A673 (cell line): ENCODE measurements around the gene NPS.

Source experiments
- EZH2 ChIP-seq: fragments of 200-600 bp; sonication (generic); IDR thresholded peaks from 2 replicates; pipeline ENCODE4 v1.6.1; 2017; ENCODE audit warnings: borderline replicate concordance, low read depth, mild to moderate bottlenecking, mixed read lengths, antibody characterized with exemption, low read length; ENCODE audit not compliant: poor library complexity, severe bottlenecking
- TF ChIP-seq, protein P1 (sequence below): fragments of 300-800, 200-600 bp; sonication (generic); conservative IDR thresholded peaks from 2 replicates; pipeline ENCODE4 v1.5.1; 2017; ENCODE audit warnings: low read depth, mild to moderate bottlenecking, antibody characterized with exemption, low read length, moderate library complexity, mixed read lengths

DNA sequence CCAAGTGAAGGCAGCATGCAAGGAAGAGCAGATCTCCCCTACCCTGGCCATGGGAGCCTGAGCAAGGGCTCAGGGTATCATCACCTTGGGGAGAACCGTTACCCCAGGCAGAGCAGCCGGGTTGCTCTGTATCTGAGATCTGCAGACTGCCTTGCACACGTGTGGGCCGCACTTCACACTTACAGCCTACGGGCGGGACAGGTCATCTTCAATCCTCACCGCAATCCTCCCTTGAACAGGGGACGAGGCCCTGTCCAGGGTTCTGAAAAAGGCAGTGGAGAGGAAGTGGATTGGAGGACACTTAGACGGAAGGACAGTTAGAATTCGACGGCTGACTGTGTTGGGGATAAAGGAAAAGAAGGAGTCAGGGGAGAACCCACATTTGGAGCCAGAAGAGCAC is 51.4 kb downstream of the NPS start:
- no peak for TF ChIP-seq EZH2
- TF ChIP-seq, protein P1, sequence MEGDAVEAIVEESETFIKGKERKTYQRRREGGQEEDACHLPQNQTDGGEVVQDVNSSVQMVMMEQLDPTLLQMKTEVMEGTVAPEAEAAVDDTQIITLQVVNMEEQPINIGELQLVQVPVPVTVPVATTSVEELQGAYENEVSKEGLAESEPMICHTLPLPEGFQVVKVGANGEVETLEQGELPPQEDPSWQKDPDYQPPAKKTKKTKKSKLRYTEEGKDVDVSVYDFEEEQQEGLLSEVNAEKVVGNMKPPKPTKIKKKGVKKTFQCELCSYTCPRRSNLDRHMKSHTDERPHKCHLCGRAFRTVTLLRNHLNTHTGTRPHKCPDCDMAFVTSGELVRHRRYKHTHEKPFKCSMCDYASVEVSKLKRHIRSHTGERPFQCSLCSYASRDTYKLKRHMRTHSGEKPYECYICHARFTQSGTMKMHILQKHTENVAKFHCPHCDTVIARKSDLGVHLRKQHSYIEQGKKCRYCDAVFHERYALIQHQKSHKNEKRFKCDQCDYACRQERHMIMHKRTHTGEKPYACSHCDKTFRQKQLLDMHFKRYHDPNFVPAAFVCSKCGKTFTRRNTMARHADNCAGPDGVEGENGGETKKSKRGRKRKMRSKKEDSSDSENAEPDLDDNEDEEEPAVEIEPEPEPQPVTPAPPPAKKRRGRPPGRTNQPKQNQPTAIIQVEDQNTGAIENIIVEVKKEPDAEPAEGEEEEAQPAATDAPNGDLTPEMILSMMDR, result no peak
